ENCODE results near the gene ATP11B.

DNA sequence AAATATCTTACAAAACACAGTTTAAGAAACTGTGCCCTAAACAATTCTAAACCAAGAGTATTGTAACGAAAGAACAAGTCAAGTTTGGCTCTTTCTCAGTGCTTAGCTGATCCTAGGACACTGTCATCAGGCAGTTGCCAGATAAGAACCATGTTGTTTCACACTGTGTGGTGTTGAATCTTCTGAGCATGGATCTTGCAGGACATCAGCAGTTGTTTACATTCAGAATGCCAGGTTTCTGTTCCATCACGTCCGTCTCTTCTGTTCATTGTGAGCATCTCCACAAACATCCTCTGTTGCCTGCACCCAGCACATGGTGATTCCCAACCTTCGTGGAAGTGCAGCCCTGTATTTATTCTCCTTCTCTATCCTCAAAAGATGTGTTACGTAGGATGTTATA, 119.2 kb downstream of the ATP11B start:
- TF ChIP-seq EZH2 (IDR thresholded peaks at IDR 0.05; ENCODE audit: insufficient read depth, poor library complexity, severe bottlenecking) (no peak), EZH2phosphoT487 (IDR thresholded peaks at IDR 0.05; ENCODE audit: insufficient read depth, low read depth) (no peak)

Measured in GM23248 (cell line).